ENCODE data around the gene PACSIN2.
A peak's percentile ranks its signal among the peaks of the same experiment; 100 is the strongest.
"Not testable (repeated sequence)": the region's sequence is repeated elsewhere in the genome, so short reads cannot be mapped to it uniquely, and the experiment has no call there.

PACSIN2 gene

GRCh38 chr22:42964994-42965699, 49.8 kb downstream of the PACSIN2 start:
- no peak for DNase-seq

DNA sequence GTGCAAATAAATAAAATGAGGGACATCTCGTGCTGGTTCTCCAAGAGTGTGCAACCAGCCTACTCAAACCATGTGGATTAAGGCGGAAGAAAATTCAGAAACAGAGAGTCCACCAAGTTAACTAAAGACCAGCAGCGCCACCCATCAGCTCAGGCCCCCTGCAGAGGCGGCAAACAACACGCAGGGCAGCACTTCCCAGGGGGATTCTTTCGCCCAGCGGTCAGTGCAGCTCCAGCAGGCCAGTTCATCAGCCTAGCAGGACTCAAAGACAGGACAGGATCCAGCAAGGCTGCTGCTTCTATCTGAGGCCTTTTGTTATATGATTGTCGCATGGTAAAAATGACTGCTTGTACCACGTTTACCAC, 51.7 kb downstream of the PACSIN2 start:
- DNase-seq: no peak

DNA sequence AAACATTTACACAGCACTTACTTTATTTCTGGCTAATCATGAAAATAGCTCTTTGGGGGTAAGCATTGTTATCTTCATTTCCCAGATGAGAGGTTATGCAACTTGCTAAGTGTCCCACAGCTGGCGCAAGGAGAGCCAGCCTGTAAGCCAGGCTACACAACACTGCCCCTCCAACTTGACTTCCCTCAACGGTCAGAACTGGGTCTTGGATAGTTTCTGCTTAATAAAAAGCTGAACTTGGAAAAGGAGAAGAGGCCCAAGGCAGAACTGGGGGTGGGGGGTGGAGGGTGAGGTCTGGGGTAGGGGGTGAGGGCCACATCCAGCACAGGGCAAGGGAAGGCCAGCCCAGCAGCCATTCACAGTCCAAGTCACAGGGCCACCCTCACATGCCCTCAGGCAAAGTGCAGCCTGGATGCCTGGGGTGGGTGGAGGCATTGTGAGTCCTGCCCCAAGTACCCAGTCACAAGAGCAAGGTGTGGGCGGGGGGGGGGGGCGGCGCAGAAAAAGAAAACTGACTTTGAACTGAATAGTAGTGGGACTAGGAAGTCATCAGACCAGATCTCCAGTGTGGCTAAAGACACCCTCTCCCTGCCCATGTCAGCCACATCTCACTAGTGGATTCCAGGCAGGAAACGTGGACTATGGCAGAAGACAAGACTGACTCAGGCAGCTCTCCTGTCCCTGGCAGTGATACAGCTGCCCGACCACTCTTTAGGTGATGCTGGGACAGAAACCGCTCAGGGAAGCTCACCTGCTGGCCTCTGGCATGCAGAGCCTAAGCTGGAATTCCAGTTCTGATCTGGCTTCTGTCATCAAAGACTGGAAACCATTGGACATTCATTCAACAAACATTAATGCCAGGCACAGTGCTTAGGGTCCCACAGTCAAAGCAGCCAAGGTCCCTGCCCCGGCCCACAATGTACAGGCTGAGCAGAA, 52.4 kb downstream of the PACSIN2 start:
- peak in 1 of 14 donors; percentile 16 for DNase-seq

DNA sequence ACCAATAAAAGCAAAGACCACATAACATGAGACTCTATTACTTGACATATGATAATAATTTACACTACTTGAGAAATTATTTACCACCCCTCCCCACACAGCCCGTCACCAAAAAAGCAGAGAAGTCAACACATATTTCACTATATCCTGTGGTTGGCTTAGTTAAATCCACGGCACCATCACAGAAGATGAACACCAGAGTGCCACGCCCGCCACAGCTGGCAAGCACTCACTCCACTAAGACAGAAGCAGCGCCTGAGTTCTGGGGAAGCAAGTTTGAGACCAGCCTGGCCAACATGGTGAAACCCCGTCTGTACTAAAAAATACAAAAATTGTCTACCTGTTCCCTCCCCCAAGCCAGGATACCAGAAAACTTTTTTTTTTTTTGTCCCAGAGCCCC, 53.1 kb downstream of the PACSIN2 start:
- no peak for DNase-seq

DNA sequence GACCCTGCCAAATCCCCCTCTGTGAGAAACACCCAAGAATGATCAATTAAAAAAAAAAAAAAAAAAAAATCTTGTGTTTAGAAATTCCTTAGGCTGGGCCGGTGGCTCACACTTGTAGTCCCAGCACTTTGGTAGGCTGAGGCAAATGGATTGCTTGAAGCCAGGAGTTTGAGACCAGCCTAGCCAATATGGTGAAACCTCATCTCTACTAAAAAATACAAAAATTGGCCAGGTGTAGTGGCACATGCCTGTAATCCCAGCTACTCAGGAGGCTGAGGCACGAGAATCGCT, 53.6 kb downstream of the PACSIN2 start:
- not testable (repeated sequence) for DNase-seq

GRCh38 chr22:42960531-42961399, 54.2 kb downstream of the PACSIN2 start:
- DNase-seq: no peak

GRCh38 chr22:42959576-42960509, 55.1 kb downstream of the PACSIN2 start:
- DNase-seq: peak in 3 of 14 donors; percentile 15 to 76 (median 26)

GRCh38 chr22:42958937-42959336, 56.0 kb downstream of the PACSIN2 start:
- no peak for DNase-seq

DNA sequence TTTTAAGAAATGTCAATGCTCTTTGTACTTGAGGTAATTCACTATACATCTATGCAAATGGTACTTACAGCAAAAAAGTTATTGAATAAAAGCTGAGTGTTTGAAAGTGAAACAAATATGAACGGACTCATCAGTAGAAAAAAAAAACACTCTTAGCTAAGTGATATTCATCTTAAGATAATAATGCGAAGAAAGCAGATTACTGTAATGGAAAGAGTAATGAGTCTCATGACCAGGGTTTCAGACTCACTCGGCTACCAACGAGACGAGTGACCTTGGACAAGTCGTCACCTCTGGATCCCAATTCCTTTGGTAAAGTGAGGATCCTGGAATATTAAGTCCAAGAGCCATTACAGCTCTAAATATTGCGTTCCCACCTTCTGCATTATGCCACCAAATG, 57.0 kb downstream of the PACSIN2 start:
- no peak for DNase-seq

GRCh38 chr22:42957544-42957943, 57.4 kb downstream of the PACSIN2 start:
- DNase-seq: no peak

GRCh38 chr22:42955848-42956247, 59.1 kb downstream of the PACSIN2 start:
- no peak for DNase-seq

DNA sequence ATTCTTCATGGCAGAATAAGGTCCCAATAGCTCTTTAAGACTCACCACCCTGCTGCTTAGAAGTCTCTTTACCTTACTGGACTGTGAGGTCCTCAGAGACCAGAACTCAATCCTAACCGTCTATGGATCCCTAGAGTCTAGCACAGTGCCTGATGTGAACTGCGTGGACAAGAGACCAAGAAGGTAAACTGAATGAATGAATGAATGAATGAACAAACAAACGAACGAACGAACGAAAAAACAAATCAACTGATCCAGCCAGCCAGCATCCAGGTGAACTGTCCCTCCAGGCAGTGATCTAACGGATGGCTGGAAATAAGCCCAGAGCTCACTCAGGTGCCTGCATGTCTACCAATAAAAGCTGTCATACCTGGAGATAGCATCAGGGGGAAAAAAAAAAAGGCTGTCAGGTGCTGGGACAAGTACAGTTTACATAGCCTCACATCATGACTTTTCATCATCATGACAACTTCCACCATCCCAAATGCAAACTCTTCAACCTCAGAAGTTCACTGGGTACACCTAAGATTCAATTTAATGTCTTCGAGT, 59.8 kb downstream of the PACSIN2 start:
- DNase-seq: no peak

GRCh38 chr22:42953751-42954150, 61.2 kb downstream of the PACSIN2 start:
- DNase-seq: not testable (repeated sequence)

DNA sequence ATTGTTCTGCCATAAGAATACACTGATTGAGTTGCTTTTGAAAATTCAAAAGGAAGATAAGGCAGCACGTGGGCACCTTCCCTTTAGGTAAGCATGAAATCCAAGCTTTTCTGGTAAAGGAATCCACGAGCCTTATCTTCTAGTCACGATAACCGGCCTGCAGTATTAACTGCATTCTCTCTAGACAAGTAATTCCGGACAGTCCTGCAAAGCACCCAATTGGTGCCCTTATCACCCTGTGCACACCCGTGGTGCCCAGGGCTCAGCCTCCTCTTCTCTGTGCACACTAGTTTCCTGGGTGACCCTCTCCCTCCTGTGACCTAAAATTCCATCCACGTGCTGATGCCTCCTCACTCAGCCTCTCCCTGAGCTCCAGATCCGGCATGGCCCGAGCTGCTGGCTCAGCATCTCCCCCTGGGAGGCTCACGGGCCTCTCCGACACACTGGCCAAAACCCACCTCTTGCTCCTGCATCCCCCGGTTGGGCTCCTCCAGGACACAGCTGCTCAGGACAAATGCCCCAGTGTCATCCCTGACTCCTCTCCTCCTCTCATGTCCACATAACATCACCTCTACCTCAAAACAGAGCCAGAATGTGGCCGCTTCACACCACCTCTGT, 63.7 kb downstream of the PACSIN2 start:
- DNase-seq: no peak

DNA sequence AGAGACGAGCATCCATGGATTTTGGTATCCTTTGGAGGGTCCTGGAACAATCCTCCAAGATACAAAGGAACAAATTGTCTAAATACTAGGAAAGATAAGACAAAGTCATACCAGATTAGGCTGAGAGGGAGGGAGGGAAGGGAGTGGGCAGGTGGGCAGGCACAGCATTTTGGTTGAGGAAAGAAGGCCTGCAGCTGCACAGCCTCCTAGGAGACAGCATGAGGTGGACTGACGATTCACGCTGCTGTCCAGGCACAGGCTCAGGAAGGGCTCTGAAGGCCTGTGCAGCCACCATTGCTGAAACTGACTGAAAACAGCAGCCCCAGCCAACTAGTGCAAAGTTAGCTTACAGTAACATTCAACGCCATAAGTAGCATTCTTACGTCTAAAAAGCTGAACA, 64.7 kb downstream of the PACSIN2 start:
- DNase-seq: no peak

GRCh38 chr22:42949159-42949558, 65.8 kb downstream of the PACSIN2 start:
- no peak for DNase-seq

DNA sequence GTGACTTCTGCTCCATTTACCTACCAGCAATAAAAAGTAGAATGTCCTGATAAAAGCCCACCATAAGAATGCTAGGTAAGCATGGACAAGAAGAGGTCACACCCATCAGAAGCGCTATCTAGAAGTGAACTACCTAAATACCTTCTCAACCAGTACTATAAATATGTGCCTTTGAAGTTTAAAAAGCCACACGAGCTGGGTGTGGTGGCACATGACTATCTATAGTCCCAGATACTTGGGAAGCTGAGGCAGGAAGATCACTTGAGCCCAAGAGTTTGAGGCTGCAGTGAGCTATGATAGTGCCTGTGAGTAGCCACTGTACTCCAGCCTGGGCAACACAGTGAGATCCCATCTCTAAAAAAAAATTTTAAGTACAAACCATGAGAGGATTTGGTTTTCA, 66.7 kb downstream of the PACSIN2 start:
- DNase-seq: no peak

GRCh38 chr22:42947211-42947990, 67.5 kb downstream of the PACSIN2 start:
- peak in 1 of 14 donors; percentile 69 for DNase-seq

GRCh38 chr22:42946546-42947198, 68.3 kb downstream of the PACSIN2 start:
- DNase-seq: peak in 1 of 14 donors; percentile 20

- no peak for DNase-seq
These were observed 69.2 kb downstream of the PACSIN2 start for GRCh38 chr22:42945736-42946135.

Data from C1 segment of cervical spinal cord (tissue), 14 donors.